Raji (cell line): ENCODE results near the gene APC2.

Source experiments
- POLR2A ChIP-seq: IDR thresholded peaks from 2 replicates; pipeline ENCODE4 v1.6.1; 2011; ENCODE audit warnings: low read depth, low read length, control low read depth; ENCODE audit not compliant: insufficient read depth

Gene APC2

DNA sequence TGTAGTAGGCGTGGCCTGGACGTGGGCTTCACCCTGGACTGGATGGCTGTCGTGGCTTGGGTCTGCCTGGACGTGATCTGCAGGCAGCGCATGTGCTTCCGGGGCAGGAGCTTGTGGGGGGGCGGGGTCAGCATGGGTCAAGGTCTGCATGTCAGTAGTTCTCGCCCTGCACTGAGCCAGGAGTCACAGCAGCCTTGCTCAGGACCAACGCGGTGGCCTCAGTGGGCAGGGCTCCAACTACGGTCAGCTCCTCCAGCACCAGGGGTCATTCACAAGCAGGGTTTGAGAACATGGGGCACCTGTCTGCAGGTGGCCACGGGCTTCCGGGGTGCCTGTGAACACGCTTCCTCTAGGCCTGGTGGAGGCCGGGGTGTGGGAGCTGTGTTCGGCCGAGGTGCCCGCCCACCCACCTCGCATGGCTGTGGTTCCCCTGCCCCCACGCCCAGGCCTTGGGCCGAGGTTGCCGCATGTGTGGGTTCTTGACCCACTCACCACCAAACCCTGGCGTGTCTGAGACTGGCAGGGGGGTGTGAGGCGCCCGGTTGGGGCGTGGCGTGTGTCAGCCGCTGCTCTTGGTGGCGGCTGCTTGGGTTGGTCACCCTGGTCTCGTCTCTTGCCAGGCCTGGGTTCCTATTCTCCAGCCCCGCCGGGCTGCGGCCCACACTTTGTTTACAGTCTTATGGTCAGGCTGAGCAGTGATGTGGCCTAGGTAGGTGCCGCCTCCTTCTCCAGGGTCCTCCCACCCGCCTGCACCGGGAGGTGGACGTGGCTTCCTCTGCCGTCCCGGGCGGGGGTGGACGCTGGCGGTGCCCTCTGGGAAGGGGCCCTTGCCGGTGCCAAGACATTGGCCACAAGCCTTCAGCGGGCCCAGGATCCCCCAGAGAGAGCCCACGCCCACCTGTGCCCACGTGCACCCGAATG lies 16.5 kb upstream of the APC2 start:
- no peak for TF ChIP-seq POLR2A

DNA sequence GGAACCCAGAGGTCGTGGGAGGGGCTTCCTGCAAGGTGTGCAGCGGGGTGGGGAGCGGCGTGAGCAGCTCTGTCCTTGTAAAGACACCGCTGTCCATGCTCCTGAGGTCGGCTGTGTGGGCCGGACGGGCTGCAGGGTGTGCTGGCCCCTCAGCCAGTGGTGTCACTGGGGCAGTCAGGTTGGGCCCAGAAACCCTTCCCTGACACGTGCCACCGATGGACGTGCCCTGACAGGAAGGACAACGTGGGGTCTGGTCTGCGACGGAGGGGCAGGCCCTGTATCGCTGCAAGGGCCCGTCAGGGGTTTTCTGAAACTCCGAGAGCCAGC lies 15.9 kb upstream of the APC2 start:
- no peak for TF ChIP-seq POLR2A

DNA sequence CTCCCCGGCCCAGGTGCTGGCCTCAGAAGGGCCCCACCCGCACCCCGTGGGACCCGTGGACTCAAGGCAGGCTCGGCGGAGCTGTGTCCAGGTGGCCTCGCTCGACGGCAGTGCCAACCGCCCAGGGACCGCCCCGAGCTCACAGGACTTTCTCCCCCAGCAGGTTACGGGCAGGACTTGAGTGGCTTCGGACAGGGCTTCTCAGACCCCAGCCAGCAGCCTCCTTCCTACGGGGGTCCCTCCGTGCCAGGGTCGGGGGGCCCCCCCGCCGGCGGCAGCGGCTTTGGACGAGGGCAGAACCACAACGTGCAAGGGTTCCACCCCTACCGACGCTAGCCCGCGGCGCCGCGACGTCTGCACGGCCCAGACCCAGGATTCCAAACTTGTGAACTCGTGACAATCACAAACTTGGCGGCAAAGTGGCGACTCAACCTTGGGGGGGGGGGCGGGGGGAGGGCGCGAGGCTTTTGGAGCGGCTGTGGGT lies 15.3 kb upstream of the APC2 start:
- TF ChIP-seq POLR2A = no peak

DNA sequence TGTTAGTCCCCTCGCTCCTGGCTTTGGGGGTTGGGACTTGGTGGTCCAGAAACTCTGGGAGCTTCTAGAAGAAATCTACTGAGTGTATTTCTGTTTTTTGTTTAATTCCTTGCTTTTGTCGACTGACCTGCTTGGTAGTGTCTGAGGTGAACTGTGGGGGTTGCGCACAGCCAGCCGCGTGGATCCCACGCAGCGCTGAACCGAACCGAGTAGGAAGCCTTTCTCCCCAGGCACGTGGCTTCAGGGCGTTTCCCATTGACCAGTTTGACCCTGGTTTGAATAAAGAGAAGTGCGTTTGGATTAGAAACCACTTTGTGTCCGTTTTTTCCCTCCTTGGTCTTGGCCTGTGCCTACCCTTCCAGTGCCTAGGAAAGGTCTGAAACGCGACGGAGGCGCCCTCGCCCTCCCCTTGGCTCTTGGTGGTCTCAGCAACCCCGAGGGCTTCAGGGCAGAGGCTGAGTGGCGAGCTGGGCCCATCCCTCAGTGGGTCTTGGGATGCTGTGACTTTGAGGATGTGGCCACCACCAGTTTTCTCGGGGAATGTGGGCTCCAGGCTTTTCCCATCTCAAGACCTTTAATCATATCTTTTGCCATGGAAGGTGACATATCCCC lies 14.4 kb upstream of the APC2 start:
- TF ChIP-seq POLR2A = no peak

DNA sequence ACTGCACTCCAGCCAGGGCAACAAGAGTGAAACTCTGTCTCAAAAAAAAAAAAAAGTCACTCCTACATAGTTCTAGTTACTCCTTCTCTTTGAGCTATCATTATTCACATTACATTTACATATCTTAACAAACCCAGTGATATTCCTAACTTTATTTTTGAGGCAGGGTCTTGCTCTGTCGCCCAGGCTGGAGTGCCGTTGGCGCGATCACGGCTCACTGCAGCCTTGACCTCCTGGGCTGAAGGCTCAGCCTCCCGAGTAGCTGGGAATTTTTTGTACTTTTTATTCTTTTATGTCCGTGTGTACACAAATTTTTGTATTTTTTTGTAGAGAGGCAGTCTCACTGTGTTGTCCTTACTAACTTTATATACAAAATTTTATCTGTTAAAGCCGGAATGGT lies 12.3 kb upstream of the APC2 start:
- no peak for TF ChIP-seq POLR2A

DNA sequence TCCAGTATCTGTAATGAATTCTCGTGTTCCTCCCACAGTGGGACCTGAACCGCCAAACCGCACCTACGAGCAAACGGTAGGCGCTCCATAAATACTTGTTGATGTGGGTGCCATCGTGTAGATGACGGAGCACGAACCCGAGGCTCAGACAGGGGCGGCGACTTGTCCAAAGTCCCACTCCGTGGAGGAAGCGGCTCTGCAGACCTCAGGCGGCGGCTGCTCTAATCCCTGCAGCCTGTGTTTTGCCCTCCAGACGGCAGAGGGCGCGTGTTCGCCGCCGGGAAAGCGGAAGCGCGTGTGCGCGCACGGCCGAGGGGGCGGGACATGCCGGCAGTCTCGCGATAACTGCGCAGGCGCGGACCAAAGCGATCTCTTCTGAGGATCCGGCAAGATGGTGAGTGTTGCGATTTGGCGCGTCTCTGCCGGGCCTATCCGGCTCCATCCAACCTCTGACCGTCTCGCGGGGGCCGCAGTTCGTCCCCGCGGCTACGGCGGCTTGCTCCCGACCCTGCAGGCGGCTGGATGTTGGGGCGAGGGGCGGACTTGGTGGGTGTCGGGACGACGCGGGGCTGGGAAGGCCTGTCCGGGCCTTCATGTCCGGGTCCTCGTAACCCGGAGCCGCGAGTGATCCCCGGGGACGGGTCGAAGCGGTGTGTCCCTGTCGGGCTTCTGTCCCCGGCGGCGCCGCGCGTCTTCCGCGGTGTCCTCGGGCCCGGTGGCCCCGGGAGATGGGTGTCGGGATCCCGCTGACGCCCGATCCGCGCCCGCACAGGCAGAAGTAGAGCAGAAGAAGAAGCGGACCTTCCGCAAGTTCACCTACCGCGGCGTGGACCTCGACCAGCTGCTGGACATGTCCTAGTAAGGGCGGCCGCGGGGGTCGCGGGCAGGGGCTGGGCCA lies 11.6 kb upstream of the APC2 start, which contains the start of gene RPS15:
RPS15 (plus strand) TSS at position 362 of the 898 bp plus-strand sequence; CDS start at position 392, 30 bp downstream.
- peak; percentile 100 for TF ChIP-seq POLR2A

DNA sequence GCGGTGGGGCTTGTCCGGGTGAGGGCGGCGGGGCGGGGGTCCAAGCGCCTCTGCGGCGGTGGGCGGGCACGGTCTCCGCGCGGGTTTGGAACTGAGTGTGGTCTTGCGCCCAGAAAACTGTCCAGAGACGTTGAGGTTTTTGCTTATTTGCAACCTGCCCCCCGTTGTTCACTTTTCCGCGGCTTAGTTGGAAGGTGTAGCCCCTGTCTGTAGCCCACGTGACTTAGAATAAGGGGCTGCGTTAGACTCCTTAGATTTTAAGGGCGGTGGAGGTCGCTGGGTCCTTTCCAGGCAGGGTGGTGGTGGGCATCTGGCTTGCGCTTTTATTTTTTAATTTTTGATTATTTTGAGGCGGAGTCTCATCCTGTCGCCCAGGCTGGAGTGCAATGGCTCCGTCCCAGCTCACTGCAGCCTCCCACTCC lies 11.0 kb upstream of the APC2 start:
- TF ChIP-seq POLR2A = no peak

DNA sequence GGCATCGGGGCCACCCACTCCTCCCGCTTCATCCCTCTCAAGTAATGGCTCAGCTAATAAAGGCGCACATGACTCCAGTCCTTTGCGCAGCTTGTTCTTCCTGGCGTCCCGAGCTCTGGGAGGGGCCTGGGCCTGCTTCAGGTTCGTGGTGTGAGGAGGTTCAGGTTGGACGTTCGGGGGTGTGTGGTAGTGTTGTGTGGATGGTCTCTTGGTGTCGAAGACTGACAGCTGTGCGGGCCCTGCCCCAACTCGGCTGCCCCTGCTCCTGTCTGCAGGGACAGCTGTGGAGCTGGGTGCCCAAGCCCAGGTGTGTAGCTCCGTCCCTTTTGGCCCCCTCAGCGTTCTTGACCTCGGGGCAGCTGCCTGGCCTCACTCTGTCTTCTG lies 9.5 kb upstream of the APC2 start:
- no peak for TF ChIP-seq POLR2A

DNA sequence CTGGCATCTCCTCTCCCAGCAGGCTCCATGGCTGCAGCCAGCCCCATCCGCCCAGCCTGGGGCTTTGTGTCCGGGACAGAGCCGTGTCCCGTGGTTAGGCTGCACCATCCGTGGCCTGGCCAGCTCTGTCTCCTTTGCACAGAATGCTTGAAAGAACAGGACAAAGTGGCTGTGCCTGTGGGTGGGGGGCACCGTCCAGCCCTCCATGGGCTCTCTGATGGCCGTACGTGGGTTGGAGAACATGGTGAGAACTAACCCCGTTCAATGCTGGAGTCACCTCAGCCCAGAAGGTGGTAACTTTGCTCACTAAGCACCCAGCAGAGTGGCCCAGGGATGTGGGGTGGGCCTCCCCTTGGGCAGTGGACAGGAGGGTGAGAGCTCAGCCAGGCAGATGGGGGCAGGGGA lies 8.9 kb upstream of the APC2 start:
- TF ChIP-seq POLR2A = no peak

DNA sequence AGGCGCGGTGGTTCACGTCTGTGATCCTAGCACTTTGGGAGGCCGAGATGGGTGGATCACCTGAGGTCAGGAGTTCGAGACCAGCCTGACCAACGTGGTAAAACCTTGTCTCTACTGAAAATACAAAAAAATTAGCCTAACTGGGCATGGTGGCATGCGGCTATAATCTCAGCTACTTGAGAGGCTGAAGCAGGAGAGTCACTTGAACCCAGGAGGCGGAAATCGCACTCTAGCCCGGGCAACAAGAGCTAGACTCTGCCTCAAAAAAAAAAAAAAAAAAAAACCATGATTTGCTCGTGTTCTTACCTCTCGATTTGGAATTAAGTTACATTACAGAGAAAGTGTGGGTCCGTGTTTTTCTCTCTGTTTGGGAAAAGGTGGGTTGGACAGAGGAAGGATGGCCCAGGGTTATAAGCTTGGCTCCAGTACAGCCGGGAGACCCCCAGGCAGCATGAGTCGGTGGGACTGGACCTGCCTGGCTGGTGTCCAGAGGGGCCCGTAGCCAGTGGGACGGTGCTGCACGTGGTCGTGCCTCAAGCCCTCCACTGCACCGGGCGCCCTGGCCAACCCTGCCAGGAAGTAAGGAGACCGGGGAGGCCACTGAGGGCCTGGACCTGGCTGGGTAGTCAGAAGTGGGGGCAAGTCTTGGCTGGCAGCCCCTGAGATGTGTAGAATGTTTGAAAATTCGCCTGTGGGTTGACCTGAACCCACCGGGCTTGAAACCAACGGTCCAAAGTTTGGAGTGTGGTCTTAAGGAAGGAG lies 8.1 kb upstream of the APC2 start:
- no peak for TF ChIP-seq POLR2A

DNA sequence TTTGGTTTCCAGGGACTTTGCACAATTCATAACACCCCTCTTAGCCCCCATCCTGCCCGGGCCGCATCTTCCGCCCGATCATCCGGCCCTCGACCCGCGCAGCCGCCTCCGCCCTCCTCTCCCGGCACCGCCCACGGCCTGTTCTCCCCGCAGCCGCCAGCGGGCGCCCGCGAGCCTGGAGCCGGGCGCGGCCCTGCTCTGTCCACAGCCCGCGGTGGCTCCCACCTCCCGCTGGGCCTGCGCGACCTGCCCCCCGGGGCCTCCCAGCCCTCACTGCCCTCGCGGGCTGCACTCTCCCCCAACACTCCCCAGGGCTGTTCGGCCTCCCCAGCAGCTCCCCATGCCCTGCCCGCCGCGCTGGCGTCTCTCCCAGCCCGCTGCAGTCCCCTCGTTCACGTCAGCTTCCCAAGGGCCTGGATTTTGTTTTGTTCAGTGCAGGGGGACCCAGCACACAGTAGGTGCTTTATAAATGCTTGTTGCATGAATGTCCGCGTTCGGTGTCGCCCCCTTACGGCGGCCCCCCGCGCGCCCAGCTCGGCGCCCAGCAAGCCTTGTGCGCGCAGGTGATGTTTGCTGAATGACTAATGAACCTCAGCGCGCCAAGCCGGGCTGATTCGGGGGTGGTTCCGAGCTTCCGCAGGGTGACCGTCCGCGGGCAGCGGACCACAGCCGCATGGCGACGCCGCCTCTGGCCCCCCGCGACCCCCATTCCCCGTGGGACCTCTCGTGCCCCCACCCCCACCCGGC lies 4.6 kb upstream of the APC2 start:
- TF ChIP-seq POLR2A = no peak

DNA sequence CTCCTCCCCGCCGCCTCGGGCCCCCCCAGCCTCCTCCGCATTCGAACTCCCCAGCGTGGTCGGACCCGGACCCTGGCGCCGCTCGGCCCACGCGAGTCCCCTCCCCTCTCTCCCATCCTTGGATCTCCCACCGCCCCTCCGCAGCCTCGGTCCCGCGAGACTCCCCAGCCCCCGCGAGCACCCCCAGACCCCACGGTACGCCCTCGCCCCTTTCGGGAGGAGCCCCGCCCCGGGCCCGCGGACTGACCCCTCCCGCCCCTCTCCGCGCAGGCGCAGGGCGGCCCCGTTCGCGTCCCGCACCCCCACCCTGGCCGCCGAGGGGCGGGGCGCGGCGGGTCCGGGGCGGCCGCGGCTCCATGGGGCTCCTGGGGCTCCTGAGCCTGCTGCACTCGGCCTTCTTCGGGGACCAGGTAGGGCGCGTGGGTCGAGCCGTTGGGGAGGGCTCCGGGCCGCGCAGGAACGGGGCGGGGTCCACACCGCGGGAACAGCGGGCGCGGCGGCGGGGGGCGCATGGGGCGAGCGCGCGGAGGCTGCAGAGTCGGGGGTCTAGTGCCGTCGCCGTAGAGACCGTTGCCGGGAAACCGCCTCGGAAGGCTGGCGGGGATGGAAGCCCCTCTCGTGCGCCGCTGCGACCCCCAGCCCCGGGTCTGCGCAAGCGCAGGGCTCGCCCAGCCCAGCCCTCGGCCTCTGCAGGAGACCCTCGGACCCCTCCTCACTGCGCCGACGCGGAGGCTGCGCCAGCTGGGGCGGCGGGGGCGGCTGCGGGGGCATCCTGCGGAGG lies 3.8 kb upstream of the APC2 start:
- TF ChIP-seq POLR2A = no peak

DNA sequence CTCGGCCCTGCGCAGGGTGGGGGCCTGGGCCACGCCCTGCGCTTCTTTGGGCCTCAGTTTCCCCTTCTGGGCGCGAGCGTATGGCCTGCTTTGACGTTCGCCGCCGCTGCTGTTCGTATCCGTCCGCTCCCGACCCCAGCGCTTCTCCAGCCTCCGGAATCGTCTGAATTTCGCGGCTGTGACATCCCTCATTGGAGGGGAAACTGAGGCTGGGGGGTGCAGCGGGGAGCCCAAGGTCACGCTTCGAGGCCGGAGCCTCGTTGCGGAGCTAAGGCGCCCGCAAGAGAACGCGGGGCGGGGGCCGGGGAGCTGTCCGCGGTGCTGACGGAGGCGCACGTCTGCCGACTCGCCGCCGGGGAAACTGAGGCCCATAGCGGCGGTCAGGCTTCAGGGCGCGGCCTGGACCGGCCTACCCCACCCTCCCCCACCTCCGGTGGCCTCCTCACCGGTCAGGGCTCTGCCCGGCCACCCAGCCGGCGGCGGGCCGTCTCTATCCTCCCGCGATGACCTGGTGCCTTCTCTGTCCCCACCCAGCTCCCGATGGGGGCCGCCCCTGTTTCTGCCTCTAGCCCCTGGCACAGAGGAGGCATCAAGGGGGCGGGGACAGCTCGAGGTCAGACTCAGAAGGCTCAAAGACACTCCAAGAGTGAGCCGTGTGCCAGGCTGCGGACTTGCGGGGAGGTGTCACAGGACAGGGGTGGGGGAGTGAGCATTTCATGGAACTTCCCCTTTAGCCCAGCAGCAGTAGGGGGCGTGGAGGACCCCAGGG lies 3.0 kb upstream of the APC2 start:
- no peak for TF ChIP-seq POLR2A

DNA sequence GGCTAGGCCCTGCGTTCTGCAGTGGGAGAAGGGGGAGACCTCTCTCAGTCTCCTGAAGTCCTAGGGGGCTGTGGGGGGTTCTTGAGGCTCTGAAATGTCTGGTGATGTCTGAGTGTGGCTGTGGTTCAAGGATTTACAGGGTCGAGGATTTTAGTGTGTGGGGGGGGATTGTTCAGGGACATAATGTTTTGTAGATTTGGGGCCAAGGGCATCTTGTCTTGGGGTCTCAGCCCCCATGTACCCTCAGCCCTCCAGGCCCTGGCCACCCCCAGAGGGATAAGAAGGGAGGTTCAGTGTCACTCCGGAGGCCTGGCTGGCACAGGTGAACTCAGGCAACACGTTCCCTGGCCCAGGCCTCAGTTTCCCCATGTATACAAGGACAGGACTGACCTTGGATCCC lies 2.4 kb upstream of the APC2 start:
- no peak for TF ChIP-seq POLR2A
